ENCODE data around the gene PEX5L.

GRCh38 chr3:179933080-179933479 is 103.7 kb downstream of the PEX5L start:
- TF ChIP-seq POLR2A (IDR thresholded peaks at IDR 0.05) (no peak), CTCF (IDR thresholded peaks at IDR 0.05) (no peak)
